ENCODE data around the gene ZFAND3.

The ZFAND3 gene

GRCh38 chr6:37819177-37819801, at the start of gene ZFAND3:
ZFAND3 (plus strand) TSS chr6:37819727; CDS start chr6:37819946, 219 bp downstream.
- no peak for FAIRE-seq

GRCh38 chr6:37774028-37774680, 45.4 kb upstream of the ZFAND3 start:
- FAIRE-seq = no peak

- FAIRE-seq = no peak
Observed at GRCh38 chr6:37776566-37776965, 43.0 kb upstream of the ZFAND3 start.

- no peak for FAIRE-seq
Observed at GRCh38 chr6:37777272-37777834, 42.2 kb upstream of the ZFAND3 start.

- no peak for FAIRE-seq
Observed at GRCh38 chr6:37779111-37779800, 40.3 kb upstream of the ZFAND3 start.

- no peak for FAIRE-seq
Observed at GRCh38 chr6:37779902-37780628, 39.5 kb upstream of the ZFAND3 start.

GRCh38 chr6:37781788-37782187, 37.7 kb upstream of the ZFAND3 start:
- no peak for FAIRE-seq

- FAIRE-seq = no peak
Observed at GRCh38 chr6:37783025-37783855, 36.3 kb upstream of the ZFAND3 start.

- FAIRE-seq = no peak
Observed at GRCh38 chr6:37783856-37784584, 35.5 kb upstream of the ZFAND3 start.

GRCh38 chr6:37784585-37784967, 35.0 kb upstream of the ZFAND3 start:
- no peak for FAIRE-seq

- FAIRE-seq = no peak
Observed at GRCh38 chr6:37785002-37785662, 34.4 kb upstream of the ZFAND3 start.

GRCh38 chr6:37785663-37786270, 33.8 kb upstream of the ZFAND3 start:
- no peak for FAIRE-seq

GRCh38 chr6:37787216-37787615, 32.3 kb upstream of the ZFAND3 start:
- no peak for FAIRE-seq

- FAIRE-seq = no peak
Observed at GRCh38 chr6:37788259-37788658, 31.3 kb upstream of the ZFAND3 start.

GRCh38 chr6:37791156-37791919, 28.2 kb upstream of the ZFAND3 start:
- FAIRE-seq = peak; percentile 77

- FAIRE-seq = no peak
Observed at GRCh38 chr6:37792457-37793033, 27.0 kb upstream of the ZFAND3 start.

- FAIRE-seq = no peak
Observed at GRCh38 chr6:37793067-37793466, 26.5 kb upstream of the ZFAND3 start.

- no peak for FAIRE-seq
Observed at GRCh38 chr6:37794825-37795224, 24.7 kb upstream of the ZFAND3 start.
